Neural cell (in vitro differentiated cells): Measurements from ENCODE around the gene HTRA2. TPM values are rescaled to one million over a fixed set of nuclear protein-coding genes. Genes with fewer than 3 reads are reported as not detected.

ENCODE experiments used
- H2AFZ ChIP-seq: fragments of 200-600, 300-800 bp; sonication (generic), shearing (Covaris generic); 2 replicates; pipeline ENCODE4 v1.6.0; 2014; ENCODE audit warnings: low read depth, mild to moderate bottlenecking, antibody characterized with exemption, low read length, moderate library complexity
- H3F3A ChIP-seq: fragments of 200-600 bp; shearing (Covaris generic); 2 replicates; pipeline ENCODE4 v1.6.1; 2016; ENCODE audit warnings: mild to moderate bottlenecking, moderate library complexity, mixed read lengths, antibody characterized with exemption, low read length; ENCODE audit not compliant: insufficient read depth, poor library complexity, severe bottlenecking
- H3K27ac ChIP-seq: fragments of 200-600, 300-800 bp; sonication (generic), shearing (Covaris generic); 2 replicates; pipeline ENCODE4 v1.5.1; 2014; ENCODE audit warnings: mild to moderate bottlenecking, low read length, moderate library complexity
- H3K27me3 ChIP-seq: fragments of 300-800, 200-600 bp; sonication (generic), shearing (Covaris generic); 2 replicates; pipeline ENCODE4 v1.6.0; 2014; ENCODE audit warnings: mild to moderate bottlenecking, low read depth, low read length, moderate library complexity; ENCODE audit not compliant: insufficient read depth
- H3K36me3 ChIP-seq: fragments of 300-800, 200-600 bp; sonication (generic), shearing (Covaris generic); 2 replicates; pipeline ENCODE4 v1.5.1; 2014; ENCODE audit warnings: mild to moderate bottlenecking, antibody characterized with exemption, low read length, moderate library complexity; ENCODE audit not compliant: insufficient read depth
- H3K4me2 ChIP-seq: fragments of 300-800, 200-600 bp; sonication (generic), shearing (Covaris generic); 2 replicates; pipeline ENCODE4 v1.6.0; 2014; ENCODE audit warnings: mild to moderate bottlenecking, low read length
- H3K4me3 ChIP-seq: fragments of 300-800, 200-600 bp; sonication (generic), shearing (Covaris generic); 2 replicates; pipeline ENCODE4 v1.5.1; 2014; ENCODE audit warnings: mild to moderate bottlenecking, low read length, moderate library complexity
- H3K79me2 ChIP-seq: fragments of 200-600 bp; shearing (Covaris generic); replicated peaks from 2 replicates; pipeline ENCODE4 v1.6.0; 2014; ENCODE audit warnings: mild to moderate bottlenecking, low read length, moderate library complexity; ENCODE audit not compliant: insufficient read depth
- H3K9ac ChIP-seq: fragments of 300-800, 200-600 bp; sonication (generic), shearing (Covaris generic); 2 replicates; pipeline ENCODE4 v1.6.1; 2016; ENCODE audit warnings: mild to moderate bottlenecking, low read length, mixed read lengths
- H3K9me2 ChIP-seq: fragments of 200-600 bp; shearing (Covaris generic); 2 replicates; pipeline ENCODE4 v1.6.1; 2016; ENCODE audit warnings: mild to moderate bottlenecking, low read length, mixed read lengths; ENCODE audit not compliant: insufficient read depth
- H3K9me3 ChIP-seq: fragments of 200-600, 300-800 bp; sonication (generic), shearing (Covaris generic); 2 replicates; pipeline ENCODE4 v1.6.1; 2016; ENCODE audit warnings: mild to moderate bottlenecking, mixed run types, low read length, moderate library complexity, mixed read lengths
- H4K20me1 ChIP-seq: fragments of 200-600 bp; shearing (Covaris generic); 2 replicates; pipeline ENCODE4 v1.6.1; 2016; ENCODE audit warnings: mild to moderate bottlenecking, mixed run types; ENCODE audit not compliant: insufficient read depth
- EP300 ChIP-seq: fragments of 450-650 bp; conservative IDR thresholded peaks from 2 replicates; pipeline ENCODE4 v1.6.1; 2014; ENCODE audit warnings: antibody characterized with exemption, mild to moderate bottlenecking, moderate library complexity; ENCODE audit not compliant: poor library complexity, severe bottlenecking
- EZH2 ChIP-seq: fragments of 200-600, 300-800 bp; shearing (Covaris generic), sonication (generic); IDR thresholded peaks from 2 replicates; pipeline ENCODE4 v1.6.1; 2014; ENCODE audit warnings: antibody characterized with exemption, low read length, borderline replicate concordance, mild to moderate bottlenecking; ENCODE audit not compliant: insufficient read depth, poor library complexity, severe bottlenecking
- MXI1 ChIP-seq: fragments of 450-650 bp; conservative IDR thresholded peaks from 2 replicates; pipeline ENCODE4 v1.6.1; 2014; ENCODE audit warnings: antibody characterized with exemption, mild to moderate bottlenecking; ENCODE audit not compliant: poor library complexity, severe bottlenecking
- POLR2AphosphoS5 ChIP-seq: IDR thresholded peaks from 2 replicates; pipeline ENCODE4 v1.6.1; 2012
- RAD21 ChIP-seq: fragments of 450-650 bp; conservative IDR thresholded peaks from 2 replicates; pipeline ENCODE4 v1.6.1; 2014; ENCODE audit warnings: antibody characterized with exemption, mild to moderate bottlenecking, moderate library complexity
- REST ChIP-seq: IDR thresholded peaks from 2 replicates; pipeline ENCODE4 v1.6.1; 2012; ENCODE audit warnings: borderline replicate concordance
- SMC3 ChIP-seq: fragments of 450-650 bp; conservative IDR thresholded peaks from 2 replicates; pipeline ENCODE4 v1.6.1; 2014; ENCODE audit warnings: antibody characterized with exemption, mild to moderate bottlenecking, moderate library complexity; ENCODE audit not compliant: poor library complexity
- TAF1 ChIP-seq: IDR thresholded peaks from 2 replicates; pipeline ENCODE4 v1.6.1; 2012; ENCODE audit warnings: low read depth
- polyA plus RNA-seq: library from polyadenylated mRNA; depleted of rRNA; stranded (reverse); fragments of >200 nt; gene quantifications from 2 replicates; pipeline ENCODE4 v1.2.3, GENCODE V29; 2014
- TF ChIP-seq, protein P1 (sequence below): fragments of 450-650 bp; IDR thresholded peaks from 2 replicates; pipeline ENCODE4 v1.5.1; 2014; ENCODE audit warnings: antibody characterized with exemption, mild to moderate bottlenecking, moderate library complexity; ENCODE audit not compliant: poor library complexity, severe bottlenecking

Gene HTRA2
- polyA plus RNA-seq, 1 donor from 2014 or later, result 126 TPM

DNA sequence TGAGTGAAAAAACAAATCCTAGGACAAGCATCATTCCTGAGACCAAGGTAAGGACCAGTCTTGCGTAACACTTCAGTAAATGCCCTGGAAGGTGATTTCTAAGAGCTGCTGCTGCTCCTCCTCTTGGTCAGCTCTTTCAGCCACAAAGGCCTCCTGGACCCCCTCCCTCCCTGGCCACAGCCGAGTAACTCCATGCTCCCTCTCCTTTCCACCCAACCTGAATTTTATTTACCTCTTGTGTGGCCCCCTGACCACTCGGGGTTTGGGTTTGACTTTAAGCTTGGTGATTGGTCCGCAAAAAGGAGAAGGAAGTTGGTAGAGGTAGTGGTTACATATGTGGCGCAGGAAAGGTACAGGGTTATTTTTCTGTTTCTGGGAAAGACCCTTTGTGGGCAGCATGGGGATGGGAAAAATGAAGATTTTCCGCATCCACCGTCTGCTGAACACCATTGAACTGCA lies 9.2 kb downstream of the HTRA2 start:
- no peak overlapping the region for H3K9ac ChIP-seq
- no peaks in the 10 kb centered on the region for H3K79me2 ChIP-seq
- H3K27ac ChIP-seq, result no peak overlapping the region
- TF ChIP-seq, protein P1, sequence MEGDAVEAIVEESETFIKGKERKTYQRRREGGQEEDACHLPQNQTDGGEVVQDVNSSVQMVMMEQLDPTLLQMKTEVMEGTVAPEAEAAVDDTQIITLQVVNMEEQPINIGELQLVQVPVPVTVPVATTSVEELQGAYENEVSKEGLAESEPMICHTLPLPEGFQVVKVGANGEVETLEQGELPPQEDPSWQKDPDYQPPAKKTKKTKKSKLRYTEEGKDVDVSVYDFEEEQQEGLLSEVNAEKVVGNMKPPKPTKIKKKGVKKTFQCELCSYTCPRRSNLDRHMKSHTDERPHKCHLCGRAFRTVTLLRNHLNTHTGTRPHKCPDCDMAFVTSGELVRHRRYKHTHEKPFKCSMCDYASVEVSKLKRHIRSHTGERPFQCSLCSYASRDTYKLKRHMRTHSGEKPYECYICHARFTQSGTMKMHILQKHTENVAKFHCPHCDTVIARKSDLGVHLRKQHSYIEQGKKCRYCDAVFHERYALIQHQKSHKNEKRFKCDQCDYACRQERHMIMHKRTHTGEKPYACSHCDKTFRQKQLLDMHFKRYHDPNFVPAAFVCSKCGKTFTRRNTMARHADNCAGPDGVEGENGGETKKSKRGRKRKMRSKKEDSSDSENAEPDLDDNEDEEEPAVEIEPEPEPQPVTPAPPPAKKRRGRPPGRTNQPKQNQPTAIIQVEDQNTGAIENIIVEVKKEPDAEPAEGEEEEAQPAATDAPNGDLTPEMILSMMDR, result no peak
- TF ChIP-seq TAF1 (no peak), EZH2 (no peak), POLR2AphosphoS5 (no peak), MXI1 (no peak), SMC3 (no peak), EP300 (no peak), REST (no peak), RAD21 (no peak)
- H3K27me3 ChIP-seq, result no peaks in the 10 kb centered on the region
- no peak overlapping the region for H3K4me3 ChIP-seq
- no peaks in the 10 kb centered on the region for H4K20me1 ChIP-seq
- H3K36me3 ChIP-seq, result no peaks in the 10 kb centered on the region
- H2AFZ ChIP-seq, result no peak overlapping the region
- H3K9me2 ChIP-seq, result no peaks in the 10 kb centered on the region
- no peak overlapping the region for H3K4me2 ChIP-seq
- H3F3A ChIP-seq, result no peaks in the 10 kb centered on the region
- no peaks in the 10 kb centered on the region for H3K9me3 ChIP-seq

- no peaks in the 10 kb centered on the region for H3K27me3 ChIP-seq
- H3F3A ChIP-seq, result no peaks in the 10 kb centered on the region
- H3K36me3 ChIP-seq, result no peaks in the 10 kb centered on the region
- TF ChIP-seq MXI1 (no peak), REST (no peak), TAF1 (no peak), POLR2AphosphoS5 (no peak), EZH2 (no peak), SMC3 (no peak), EP300 (no peak), RAD21 (no peak)
- TF ChIP-seq, protein P1, result no peak
- no peaks in the 10 kb centered on the region for H4K20me1 ChIP-seq
- no peak overlapping the region for H3K4me3 ChIP-seq
- no peaks in the 10 kb centered on the region for H3K79me2 ChIP-seq
- H2AFZ ChIP-seq, result no peak overlapping the region
- no peak overlapping the region for H3K27ac ChIP-seq
- no peak overlapping the region for H3K9ac ChIP-seq
- no peak overlapping the region for H3K4me2 ChIP-seq
- H3K9me3 ChIP-seq, result no peaks in the 10 kb centered on the region
- no peaks in the 10 kb centered on the region for H3K9me2 ChIP-seq
Measured at GRCh38 chr2:74540291-74540690, 10.6 kb downstream of the HTRA2 start.
